ENCODE data around the gene CACNA1H.

The CACNA1H gene

DNA sequence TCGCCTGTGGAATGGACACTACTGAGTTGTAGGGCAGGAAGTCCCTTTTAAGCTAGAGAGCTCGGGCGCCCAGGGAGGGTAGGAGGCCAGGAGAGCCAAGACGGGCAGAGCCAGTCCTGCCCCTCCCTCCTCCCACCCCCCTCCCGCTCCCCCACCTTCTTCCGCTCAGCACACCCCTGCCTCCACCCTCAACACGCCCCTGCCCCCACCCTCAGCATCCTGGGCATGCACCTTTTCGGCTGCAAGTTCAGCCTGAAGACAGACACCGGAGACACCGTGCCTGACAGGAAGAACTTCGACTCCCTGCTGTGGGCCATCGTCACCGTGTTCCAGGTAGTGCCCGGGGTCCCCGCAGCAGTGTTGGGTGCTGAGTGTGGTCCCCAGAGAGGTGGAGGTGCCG, 53.9 kb downstream of the CACNA1H start:
- 90 to 100% methylated on average over 7 to 11 of the region's 16 CpGs for WGBS, 2 experiments (ENCODE audit: insufficient coverage in 2 of 2)
- no peak overlapping the region for H3K4me3 ChIP-seq (ENCODE audit: extremely low read depth, insufficient read depth, low read length, poor library complexity, severe bottlenecking)
- H3K36me3 ChIP-seq (ENCODE audit: control insufficient read depth, insufficient read depth, low read length), result no peaks in the 10 kb centered on the region
- no peak overlapping the region for H3K27ac ChIP-seq (ENCODE audit: low read depth, low read length, severe bottlenecking)
- H3K9me3 ChIP-seq (ENCODE audit: control insufficient read depth, low read length), result no peaks in the 10 kb centered on the region
- H3K4me1 ChIP-seq (ENCODE audit: control insufficient read depth, insufficient read depth, low read length, poor library complexity, severe bottlenecking), result no peaks in the 10 kb centered on the region

GRCh38 chr16:1208239-1208830, 55.4 kb downstream of the CACNA1H start:
- no peak overlapping the region for H3K4me3 ChIP-seq (ENCODE audit: extremely low read depth, insufficient read depth, low read length, poor library complexity, severe bottlenecking)
- H3K27ac ChIP-seq (ENCODE audit: low read depth, low read length, severe bottlenecking), result no peak overlapping the region
- WGBS, 2 experiments (ENCODE audit: insufficient coverage in 2 of 2), result 91 to 95% methylated on average over 19 to 21 of the region's 22 CpGs
- no peaks in the 10 kb centered on the region for H3K9me3 ChIP-seq (ENCODE audit: control insufficient read depth, low read length)
- H3K36me3 ChIP-seq (ENCODE audit: control insufficient read depth, insufficient read depth, low read length), result no peaks in the 10 kb centered on the region
- no peaks in the 10 kb centered on the region for H3K4me1 ChIP-seq (ENCODE audit: control insufficient read depth, insufficient read depth, low read length, poor library complexity, severe bottlenecking)

DNA sequence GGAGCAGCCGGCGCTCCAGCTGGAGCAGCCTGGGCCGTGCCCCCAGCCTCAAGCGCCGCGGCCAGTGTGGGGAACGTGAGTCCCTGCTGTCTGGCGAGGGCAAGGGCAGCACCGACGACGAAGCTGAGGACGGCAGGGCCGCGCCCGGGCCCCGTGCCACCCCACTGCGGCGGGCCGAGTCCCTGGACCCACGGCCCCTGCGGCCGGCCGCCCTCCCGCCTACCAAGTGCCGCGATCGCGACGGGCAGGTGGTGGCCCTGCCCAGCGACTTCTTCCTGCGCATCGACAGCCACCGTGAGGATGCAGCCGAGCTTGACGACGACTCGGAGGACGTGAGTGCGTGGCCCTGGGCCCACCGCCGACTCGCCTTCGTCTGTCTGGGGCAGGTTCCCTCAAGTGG, 56.2 kb downstream of the CACNA1H start:
- no peak overlapping the region for H3K4me3 ChIP-seq (ENCODE audit: extremely low read depth, insufficient read depth, low read length, poor library complexity, severe bottlenecking)
- H3K27ac ChIP-seq (ENCODE audit: low read depth, low read length, severe bottlenecking), result no peak overlapping the region
- no peaks in the 10 kb centered on the region for H3K9me3 ChIP-seq (ENCODE audit: control insufficient read depth, low read length)
- WGBS, 2 experiments (ENCODE audit: insufficient coverage in 2 of 2), result 95 to 97% methylated on average over 33 to 41 of the region's 43 CpGs
- H3K36me3 ChIP-seq (ENCODE audit: control insufficient read depth, insufficient read depth, low read length), result no peaks in the 10 kb centered on the region
- H3K4me1 ChIP-seq (ENCODE audit: control insufficient read depth, insufficient read depth, low read length, poor library complexity, severe bottlenecking), result no peaks in the 10 kb centered on the region

DNA sequence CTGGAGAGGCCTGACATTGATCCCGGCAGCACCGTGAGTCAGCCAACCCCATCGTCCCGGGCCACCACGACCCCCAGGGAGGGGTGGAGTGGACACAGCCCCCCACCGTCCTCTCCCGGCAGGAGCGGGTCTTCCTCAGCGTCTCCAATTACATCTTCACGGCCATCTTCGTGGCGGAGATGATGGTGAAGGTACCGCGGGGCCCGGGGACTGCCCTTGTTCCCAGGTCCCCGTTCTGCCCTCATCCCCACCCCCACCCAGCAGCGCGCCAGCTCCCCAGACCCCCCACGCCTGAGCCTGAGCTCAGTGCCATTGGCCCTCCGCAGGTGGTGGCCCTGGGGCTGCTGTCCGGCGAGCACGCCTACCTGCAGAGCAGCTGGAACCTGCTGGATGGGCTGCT, 57.6 kb downstream of the CACNA1H start:
- no peaks in the 10 kb centered on the region for H3K36me3 ChIP-seq (ENCODE audit: control insufficient read depth, insufficient read depth, low read length)
- WGBS, 2 experiments (ENCODE audit: insufficient coverage in 2 of 2), result 92 to 95% methylated on average over 16 to 17 of the region's 23 CpGs

DNA sequence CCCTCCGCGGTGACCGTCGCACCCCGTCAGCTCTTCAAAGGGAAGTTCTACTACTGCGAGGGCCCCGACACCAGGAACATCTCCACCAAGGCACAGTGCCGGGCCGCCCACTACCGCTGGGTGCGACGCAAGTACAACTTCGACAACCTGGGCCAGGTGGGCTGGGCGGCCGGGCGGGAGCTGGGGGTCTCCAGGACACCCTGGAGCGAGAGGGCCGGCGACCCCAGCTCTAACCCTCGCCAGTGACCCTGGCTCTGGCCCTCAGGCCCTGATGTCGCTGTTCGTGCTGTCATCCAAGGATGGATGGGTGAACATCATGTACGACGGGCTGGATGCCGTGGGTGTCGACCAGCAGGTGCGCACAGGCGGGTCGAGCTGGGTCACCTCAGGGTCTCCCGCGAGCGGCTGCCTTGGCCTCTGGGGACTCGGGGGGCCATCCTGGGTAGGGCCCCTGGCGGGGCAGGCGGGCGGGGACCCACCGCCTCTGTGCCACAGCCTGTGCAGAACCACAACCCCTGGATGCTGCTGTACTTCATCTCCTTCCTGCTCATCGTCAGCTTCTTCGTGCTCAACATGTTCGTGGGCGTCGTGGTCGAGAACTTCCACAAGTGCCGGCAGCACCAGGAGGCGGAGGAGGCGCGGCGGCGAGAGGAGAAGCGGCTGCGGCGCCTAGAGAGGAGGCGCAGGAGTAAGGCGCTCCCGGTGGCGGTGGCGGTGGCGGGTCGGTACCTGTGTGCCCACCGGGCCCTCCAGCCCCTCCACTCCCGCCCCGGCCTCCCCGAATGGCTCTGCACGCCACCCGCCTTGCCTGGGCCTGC, 58.8 kb downstream of the CACNA1H start:
- Histone ChIP-seq H3K9me3 (ENCODE audit: control insufficient read depth, low read length) (no peaks in the 10 kb centered on the region), H3K27ac (ENCODE audit: low read depth, low read length, severe bottlenecking) (no peak overlapping the region), H3K36me3 (ENCODE audit: control insufficient read depth, insufficient read depth, low read length) (no peaks in the 10 kb centered on the region), H3K4me1 (ENCODE audit: control insufficient read depth, insufficient read depth, low read length, poor library complexity, severe bottlenecking) (no peaks in the 10 kb centered on the region), H3K4me3 (ENCODE audit: extremely low read depth, insufficient read depth, low read length, poor library complexity, severe bottlenecking) (no peak overlapping the region)
- 95 to 97% methylated on average over 57 to 65 of the region's 65 CpGs for WGBS, 2 experiments (ENCODE audit: insufficient coverage in 2 of 2)

More for the DNA sequence above, 57.6 kb downstream of the CACNA1H start:
- Histone ChIP-seq H3K4me1 (ENCODE audit: control insufficient read depth, insufficient read depth, low read length, poor library complexity, severe bottlenecking) (no peaks in the 10 kb centered on the region), H3K27ac (ENCODE audit: low read depth, low read length, severe bottlenecking) (no peak overlapping the region), H3K4me3 (ENCODE audit: extremely low read depth, insufficient read depth, low read length, poor library complexity, severe bottlenecking) (no peak overlapping the region), H3K9me3 (ENCODE audit: control insufficient read depth, low read length) (no peaks in the 10 kb centered on the region)

DNA sequence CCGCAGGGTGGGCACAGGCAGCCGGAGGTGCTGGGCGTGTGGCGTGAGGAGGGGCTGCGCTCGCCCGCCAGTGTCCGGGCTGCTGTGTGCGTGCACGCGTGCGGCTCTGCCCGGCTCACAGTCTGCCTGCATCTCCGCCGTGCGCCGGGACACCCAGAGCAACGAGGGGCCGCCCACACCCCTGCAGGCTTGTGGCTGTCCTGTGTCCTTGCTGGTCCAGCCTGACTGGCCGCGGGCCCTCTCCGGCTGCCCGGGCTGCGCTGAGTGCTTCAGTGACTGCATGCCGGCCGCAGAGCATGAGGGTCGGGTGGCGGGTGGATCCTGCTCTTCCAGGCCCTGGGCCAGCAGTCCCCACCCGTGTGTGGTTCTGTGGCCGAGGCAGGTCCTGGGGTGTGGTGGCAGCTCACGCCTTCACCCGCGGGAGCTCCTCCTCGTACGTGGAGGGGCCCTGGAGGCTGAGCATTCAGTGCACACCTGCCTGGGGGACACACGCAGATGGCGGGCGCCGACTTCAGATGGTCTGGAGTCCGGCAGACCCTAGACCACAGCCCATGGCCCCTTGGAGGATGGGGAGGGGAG, 59.8 kb downstream of the CACNA1H start:
- WGBS, 2 experiments (ENCODE audit: insufficient coverage in 2 of 2), result 96 to 97% methylated on average over 39 to 40 of the region's 40 CpGs
- no peaks in the 10 kb centered on the region for H3K4me1 ChIP-seq (ENCODE audit: control insufficient read depth, insufficient read depth, low read length, poor library complexity, severe bottlenecking)
- no peak overlapping the region for H3K4me3 ChIP-seq (ENCODE audit: extremely low read depth, insufficient read depth, low read length, poor library complexity, severe bottlenecking)
- H3K9me3 ChIP-seq (ENCODE audit: control insufficient read depth, low read length), result no peaks in the 10 kb centered on the region
- no peak overlapping the region for H3K27ac ChIP-seq (ENCODE audit: low read depth, low read length, severe bottlenecking)
- H3K36me3 ChIP-seq (ENCODE audit: control insufficient read depth, insufficient read depth, low read length), result no peaks in the 10 kb centered on the region

- Histone ChIP-seq H3K9me3 (ENCODE audit: control insufficient read depth, low read length) (no peaks in the 10 kb centered on the region), H3K27ac (ENCODE audit: low read depth, low read length, severe bottlenecking) (no peak overlapping the region), H3K4me1 (ENCODE audit: control insufficient read depth, insufficient read depth, low read length, poor library complexity, severe bottlenecking) (no peaks in the 10 kb centered on the region), H3K36me3 (ENCODE audit: control insufficient read depth, insufficient read depth, low read length) (no peaks in the 10 kb centered on the region), H3K4me3 (ENCODE audit: extremely low read depth, insufficient read depth, low read length, poor library complexity, severe bottlenecking) (no peak overlapping the region)
- WGBS, 2 experiments (ENCODE audit: insufficient coverage in 2 of 2), result 80 to 98% methylated on average over 7 to 8 of the region's 8 CpGs
Measured at GRCh38 chr16:1213231-1213630, 60.3 kb downstream of the CACNA1H start.

DNA sequence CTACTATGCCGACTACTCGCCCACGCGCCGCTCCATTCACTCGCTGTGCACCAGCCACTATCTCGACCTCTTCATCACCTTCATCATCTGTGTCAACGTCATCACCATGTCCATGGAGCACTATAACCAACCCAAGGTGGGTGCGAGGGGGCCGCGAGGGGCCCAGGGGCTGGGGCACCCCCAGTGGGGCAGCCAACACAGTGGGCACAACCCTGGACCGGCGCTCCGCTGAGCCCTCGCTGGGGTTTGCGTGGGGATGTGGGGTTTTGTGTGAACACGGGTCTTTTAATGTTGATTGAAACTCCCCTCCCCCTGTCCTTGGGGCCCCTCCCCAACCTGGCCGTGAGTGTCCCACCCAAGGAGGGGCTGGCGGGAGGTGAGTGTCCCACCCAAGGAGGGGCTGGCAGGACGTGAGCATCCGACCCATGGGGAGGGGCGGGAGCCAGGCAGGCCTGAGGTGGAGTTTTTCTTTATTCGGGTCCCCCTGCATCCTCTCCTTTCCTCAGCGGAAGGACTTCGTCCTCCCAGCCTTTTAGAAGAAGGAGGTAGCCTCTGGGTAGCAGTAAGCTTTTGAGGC, 61.0 kb downstream of the CACNA1H start:
- Histone ChIP-seq H3K36me3 (ENCODE audit: control insufficient read depth, insufficient read depth, low read length) (no peaks in the 10 kb centered on the region), H3K4me3 (ENCODE audit: extremely low read depth, insufficient read depth, low read length, poor library complexity, severe bottlenecking) (no peak overlapping the region), H3K4me1 (ENCODE audit: control insufficient read depth, insufficient read depth, low read length, poor library complexity, severe bottlenecking) (no peaks in the 10 kb centered on the region), H3K9me3 (ENCODE audit: control insufficient read depth, low read length) (no peaks in the 10 kb centered on the region), H3K27ac (ENCODE audit: low read depth, low read length, severe bottlenecking) (no peak overlapping the region)
- 90 to 100% methylated on average over 4 to 9 of the region's 25 CpGs for WGBS, 2 experiments (ENCODE audit: insufficient coverage in 2 of 2)

GRCh38 chr16:1214719-1215118, 61.8 kb downstream of the CACNA1H start:
- Histone ChIP-seq H3K4me1 (ENCODE audit: control insufficient read depth, insufficient read depth, low read length, poor library complexity, severe bottlenecking) (no peaks in the 10 kb centered on the region), H3K4me3 (ENCODE audit: extremely low read depth, insufficient read depth, low read length, poor library complexity, severe bottlenecking) (no peak overlapping the region), H3K27ac (ENCODE audit: low read depth, low read length, severe bottlenecking) (no peak overlapping the region), H3K36me3 (ENCODE audit: control insufficient read depth, insufficient read depth, low read length) (no peaks in the 10 kb centered on the region), H3K9me3 (ENCODE audit: control insufficient read depth, low read length) (no peaks in the 10 kb centered on the region)
- WGBS, 2 experiments (ENCODE audit: insufficient coverage in 2 of 2), result 90 to 91% methylated on average over 8 to 11 of the region's 16 CpGs

DNA sequence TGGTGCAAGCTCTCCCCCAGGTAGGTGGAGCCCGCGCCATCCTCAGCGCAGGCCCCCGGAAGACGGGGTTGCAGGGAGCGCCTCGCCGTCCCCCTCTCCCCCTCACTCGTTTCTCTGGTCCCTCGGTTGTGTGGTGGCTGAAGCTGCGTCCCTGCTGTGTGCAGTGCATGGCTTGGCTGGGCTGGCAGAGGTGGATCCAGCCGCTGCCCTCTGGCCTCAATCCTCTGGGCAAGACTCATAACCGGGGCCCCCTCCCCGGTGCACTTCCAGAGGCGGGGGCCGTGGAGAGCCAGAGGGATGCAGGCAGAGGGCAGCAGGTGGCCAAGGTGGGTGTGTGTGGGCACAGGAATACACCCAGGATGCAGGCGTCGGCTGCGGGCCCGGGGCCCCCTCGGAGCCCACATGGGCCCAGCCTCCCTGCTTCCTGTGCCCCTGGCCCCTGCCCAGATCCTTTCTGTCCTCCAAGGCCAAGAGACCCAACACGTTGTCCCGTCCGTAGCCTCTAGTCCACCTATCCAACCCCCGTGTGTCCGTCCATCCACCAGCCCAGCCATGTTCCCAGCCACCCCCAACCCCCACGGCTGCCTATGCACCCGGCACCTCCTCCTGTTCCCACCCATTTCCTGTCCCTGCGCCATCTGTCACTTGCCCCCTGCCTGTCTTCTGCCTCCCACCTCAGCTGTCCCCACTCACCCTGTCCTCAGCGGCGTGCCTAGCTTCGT, 62.8 kb downstream of the CACNA1H start:
- Histone ChIP-seq H3K9me3 (ENCODE audit: control insufficient read depth, low read length) (no peaks in the 10 kb centered on the region), H3K27ac (ENCODE audit: low read depth, low read length, severe bottlenecking) (no peak overlapping the region), H3K36me3 (ENCODE audit: control insufficient read depth, insufficient read depth, low read length) (no peaks in the 10 kb centered on the region), H3K4me1 (ENCODE audit: control insufficient read depth, insufficient read depth, low read length, poor library complexity, severe bottlenecking) (no peaks in the 10 kb centered on the region), H3K4me3 (ENCODE audit: extremely low read depth, insufficient read depth, low read length, poor library complexity, severe bottlenecking) (no peak overlapping the region)
- WGBS, 2 experiments (ENCODE audit: insufficient coverage in 2 of 2), result 88 to 92% methylated on average over 20 to 23 of the region's 32 CpGs

All from mesodermal cell (in vitro differentiated cells).